Activated CD8-positive, alpha-beta memory T cell treated with anti-CD3 and anti-CD28 coated beads, Interleukin-2, amount 50 U/mL, for 24 hours (primary cell): ENCODE data around the gene TUBGCP3.
"Not testable (repeated sequence)": the region's sequence is repeated elsewhere in the genome, so short reads cannot be mapped to it uniquely, and the experiment has no call there.

ENCODE experiments used
- DNase-seq: peaks from one replicate; pipeline ENCODE4 v3.0.0-alpha.2; 2020; ENCODE audit errors: extremely low read depth

TUBGCP3 gene

GRCh38 chr13:112526146-112526853 lies 61.7 kb downstream of the TUBGCP3 start:
- DNase-seq: no peak

- DNase-seq: no peak
Observed at GRCh38 chr13:112525356-112525945, 62.5 kb downstream of the TUBGCP3 start.

- DNase-seq: no peak
Observed at GRCh38 chr13:112522578-112522977, 65.4 kb downstream of the TUBGCP3 start.

DNA sequence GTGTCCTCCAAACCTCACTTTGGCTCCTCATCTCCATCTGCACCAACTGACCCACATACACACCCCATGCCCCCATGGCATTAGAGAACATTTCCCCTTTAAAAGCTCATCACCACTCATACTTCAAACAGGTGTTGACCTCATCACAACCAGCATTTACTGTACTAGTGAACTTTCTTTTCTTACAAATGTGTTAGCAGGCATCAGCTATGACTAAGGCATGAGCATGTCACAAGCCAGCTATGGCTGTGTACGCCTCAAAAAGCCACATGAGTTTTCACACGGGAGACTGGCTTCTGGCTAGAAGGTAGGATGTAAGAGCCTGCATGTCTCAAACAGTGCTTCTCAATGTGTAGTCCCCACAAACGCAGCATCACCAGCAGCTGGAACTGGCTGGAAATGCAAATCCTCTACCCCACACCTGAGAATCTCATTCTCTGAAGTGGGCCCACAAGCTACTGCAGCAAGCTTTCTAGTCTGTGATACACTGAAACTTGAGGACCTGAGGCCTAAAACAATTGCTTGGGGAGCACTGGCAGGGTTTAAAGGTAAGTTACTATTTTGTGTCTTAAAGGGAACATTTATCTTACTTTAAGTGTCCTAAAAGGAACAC lies 66.8 kb downstream of the TUBGCP3 start:
- DNase-seq: no peak

- no peak for DNase-seq
Observed at GRCh38 chr13:112519517-112520060, 68.4 kb downstream of the TUBGCP3 start.

- DNase-seq: no peak
Observed at GRCh38 chr13:112516218-112516617, 71.7 kb downstream of the TUBGCP3 start.

DNA sequence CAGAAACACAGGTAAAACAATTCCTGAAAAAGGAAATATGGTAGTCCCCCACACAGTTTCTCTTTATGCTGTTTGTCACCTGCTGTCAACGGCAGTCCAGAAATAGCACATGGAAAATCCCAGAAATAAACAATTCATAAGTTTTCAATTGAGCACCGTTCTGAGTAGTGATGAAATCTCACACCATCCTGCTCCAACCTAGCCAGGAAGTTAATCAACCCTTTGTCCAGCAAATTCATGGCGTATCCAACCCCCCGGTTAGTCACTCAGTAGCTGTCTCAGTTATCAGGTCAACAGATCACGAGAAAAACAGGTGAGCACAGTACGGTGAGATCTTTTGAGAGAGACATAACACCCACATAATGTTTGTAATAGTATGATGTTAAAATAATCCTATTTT lies 74.2 kb downstream of the TUBGCP3 start:
- no peak for DNase-seq

DNA sequence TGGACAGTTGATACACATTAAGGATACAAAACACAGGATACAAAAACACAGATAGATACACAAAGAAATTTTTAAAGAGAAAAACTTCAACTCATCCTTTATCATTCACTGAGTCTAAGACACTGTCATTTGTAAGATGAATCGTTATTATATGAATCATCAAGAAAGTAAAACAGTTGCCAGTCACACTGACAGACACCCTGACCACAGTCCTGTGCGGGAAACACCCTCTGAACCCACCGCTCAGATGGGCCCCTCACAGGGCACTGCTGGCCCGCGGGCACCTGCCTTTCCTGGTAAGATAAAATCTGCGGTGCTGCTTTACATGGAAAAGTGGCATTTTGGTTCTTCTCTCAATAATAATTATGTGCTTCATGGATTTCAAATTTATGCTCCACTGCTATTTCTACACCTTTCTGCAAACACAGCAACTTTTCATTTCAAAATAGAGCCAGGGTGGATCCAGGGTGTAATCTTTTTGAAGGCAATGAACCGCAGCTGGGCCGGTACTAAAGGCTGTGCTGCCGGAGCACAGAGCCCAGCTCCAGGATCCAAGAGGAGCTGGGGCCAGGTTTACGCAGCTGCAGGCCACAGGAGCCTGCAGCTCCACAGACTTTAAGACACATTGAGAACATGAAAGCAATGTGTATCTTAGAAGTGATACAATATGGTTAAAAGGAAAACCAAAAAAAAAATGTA lies 76.8 kb downstream of the TUBGCP3 start:
- no peak for DNase-seq

GRCh38 chr13:112510002-112510780 lies 77.8 kb downstream of the TUBGCP3 start:
- no peak for DNase-seq

GRCh38 chr13:112509190-112509589 lies 78.8 kb downstream of the TUBGCP3 start:
- no peak for DNase-seq

- no peak for DNase-seq
Observed at GRCh38 chr13:112506046-112506445, 81.9 kb downstream of the TUBGCP3 start.

DNA sequence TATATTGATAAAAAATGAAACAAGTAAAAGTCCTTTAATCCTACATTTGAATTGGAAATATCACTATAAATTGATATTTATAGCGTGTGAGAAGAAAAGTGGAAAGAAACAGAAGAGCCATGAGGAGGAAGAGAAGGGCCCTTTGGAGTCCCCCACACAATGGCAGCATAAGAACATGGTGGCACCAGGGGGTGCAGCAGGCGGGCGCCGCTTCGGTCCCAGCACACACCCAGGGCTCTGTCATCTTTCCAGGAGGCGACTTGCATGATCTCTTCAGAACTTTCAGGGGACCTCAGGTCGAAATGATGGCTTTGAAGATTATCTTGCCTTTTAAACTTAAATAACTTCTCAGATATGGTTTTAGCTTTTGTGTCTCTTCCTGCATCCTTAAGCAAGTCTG lies 91.8 kb downstream of the TUBGCP3 start:
- DNase-seq: no peak

- DNase-seq: no peak
Observed at GRCh38 chr13:112495465-112495864, 92.5 kb downstream of the TUBGCP3 start.

DNA sequence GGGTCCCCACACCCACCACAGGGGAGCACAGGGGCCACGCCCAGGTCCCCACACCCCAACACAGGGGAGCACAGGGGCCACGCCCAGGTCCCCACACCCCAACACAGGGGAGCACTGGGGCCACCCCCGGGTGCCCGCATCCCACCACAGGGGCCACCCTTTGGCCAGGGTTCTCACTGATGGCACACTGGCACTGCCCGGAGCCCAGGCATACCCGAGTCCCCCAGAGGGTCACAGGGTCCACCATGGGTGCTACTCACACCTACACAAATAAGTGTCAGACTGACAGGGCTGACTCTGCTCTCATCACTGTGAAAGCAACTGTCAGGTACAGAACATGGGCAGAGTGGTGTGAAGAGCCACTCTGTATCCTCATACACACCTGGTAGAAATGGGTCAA lies 98.8 kb downstream of the TUBGCP3 start:
- DNase-seq: no peak

DNA sequence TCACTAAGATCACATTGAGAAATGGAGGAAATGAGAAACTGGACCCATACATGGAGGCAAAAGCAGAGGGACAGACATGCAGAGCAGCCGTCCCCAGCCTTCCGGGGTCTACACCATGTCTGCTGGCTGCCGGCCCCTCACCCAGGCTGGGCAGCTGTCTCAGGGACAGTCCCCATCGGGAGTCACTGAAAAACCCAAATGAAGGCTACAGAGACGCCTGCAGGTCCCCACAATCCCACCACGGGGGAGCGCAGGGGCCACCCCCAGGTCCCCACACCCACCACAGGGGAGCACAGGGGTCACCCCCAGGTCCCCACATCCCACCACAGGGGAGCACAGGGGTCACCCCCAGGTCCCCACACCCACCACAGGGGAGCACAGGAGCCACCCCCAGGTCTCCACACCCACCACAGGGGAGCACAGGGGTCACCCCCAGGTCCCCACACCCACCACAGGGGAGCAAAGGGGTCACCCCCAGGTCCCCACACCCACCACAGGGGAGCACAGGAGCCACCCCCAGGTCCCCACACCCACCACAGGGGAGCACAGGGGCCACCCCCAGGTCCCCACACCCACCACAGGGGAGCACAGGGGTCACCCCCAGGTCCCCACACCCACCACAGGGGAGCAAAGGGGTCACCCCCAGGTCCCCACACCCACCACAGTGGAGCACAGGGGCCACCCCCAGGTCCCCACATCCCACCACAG lies 99.5 kb downstream of the TUBGCP3 start:
- DNase-seq: not testable (repeated sequence)

- DNase-seq: no peak
Observed at GRCh38 chr13:112487127-112487517, 100.8 kb downstream of the TUBGCP3 start.

GRCh38 chr13:112486386-112487126 lies 101.4 kb downstream of the TUBGCP3 start:
- DNase-seq: no peak

DNA sequence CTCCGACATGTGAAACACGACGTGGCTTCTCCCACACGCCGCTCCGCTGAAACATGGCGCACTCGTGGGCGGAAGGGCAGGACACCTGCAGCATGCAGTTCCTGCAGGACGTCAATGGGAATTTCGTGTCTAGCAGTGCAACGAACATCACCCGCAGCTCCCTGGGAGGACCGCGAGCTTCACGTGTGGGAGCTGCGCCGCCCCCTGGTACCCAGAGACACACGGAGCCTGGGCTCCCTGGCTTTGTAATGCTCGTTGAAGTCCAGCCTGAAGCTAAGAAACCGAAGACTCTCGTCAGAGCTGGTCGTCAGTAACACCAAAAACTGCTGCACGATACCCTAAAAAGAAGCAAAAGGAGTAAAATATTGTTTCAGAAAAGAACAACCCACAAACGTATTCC lies 102.1 kb downstream of the TUBGCP3 start:
- DNase-seq: not testable (repeated sequence)

- DNase-seq: no peak
Observed at GRCh38 chr13:112483299-112483698, 104.7 kb downstream of the TUBGCP3 start.

- DNase-seq: no peak
Observed at GRCh38 chr13:112481458-112481857, 106.5 kb downstream of the TUBGCP3 start.
